ENCODE data around the gene SORL1.

Gene SORL1

DNA sequence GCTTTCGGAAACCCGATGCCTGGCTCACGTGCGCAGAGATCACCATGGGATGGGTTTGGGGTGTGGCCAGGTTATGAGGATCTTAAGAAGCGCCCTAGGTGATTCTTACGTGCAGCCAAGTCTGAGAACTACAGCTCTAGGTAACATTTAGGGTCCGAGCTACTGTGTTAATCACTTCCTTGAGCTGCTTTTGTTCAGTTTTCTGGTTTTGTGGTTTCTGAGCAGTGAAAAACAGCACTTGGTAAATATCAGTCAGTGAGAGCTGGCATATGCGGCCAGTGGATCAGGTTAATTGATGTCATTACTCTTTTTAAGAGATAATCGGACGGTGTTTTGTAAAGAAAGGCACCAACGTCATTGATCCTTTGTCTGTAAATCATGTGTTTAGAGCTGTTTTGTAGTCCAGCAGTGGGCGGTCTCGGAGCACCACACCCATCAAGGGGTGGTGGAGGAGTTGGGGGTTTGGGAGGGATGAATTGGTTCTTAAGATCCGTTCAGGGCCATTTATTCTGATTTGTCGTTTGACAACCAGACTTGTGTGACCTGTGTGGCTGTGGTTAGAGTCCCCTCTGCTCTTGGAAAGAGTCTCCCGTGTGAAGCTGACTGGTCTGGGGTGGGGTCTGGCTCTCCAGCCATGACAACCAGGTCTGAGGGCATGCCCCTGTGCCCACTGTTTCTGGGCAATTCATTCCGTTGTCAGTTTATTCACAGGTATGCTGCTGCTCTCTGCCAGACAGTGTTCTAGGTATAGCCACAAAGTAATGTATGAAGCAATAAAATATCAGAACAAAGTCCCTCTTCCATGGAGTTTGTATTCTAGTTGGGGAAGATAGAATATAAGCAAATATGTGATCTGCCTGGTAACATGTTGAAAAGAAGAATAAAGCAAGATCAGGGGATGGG lies 62.6 kb downstream of the SORL1 start:
- H3K9me3 ChIP-seq (ENCODE audit: low read length), result no peaks in the 10 kb centered on the region
- H2AFZ ChIP-seq (ENCODE audit: low read length), result no peak overlapping the region
- no peaks in the 10 kb centered on the region for H3K79me2 ChIP-seq (ENCODE audit: insufficient read depth, low read length)
- no peak overlapping the region for H3K4me3 ChIP-seq (ENCODE audit: low read depth, low read length, poor library complexity, severe bottlenecking)
- H3K9me2 ChIP-seq (ENCODE audit: low read depth, low read length), result no peaks in the 10 kb centered on the region
- no peaks in the 10 kb centered on the region for H3K4me1 ChIP-seq (ENCODE audit: insufficient read depth, low read length, severe bottlenecking)
- H3K27ac ChIP-seq (ENCODE audit: low read depth, low read length, poor library complexity, severe bottlenecking), result no peak overlapping the region
- H3K4me2 ChIP-seq (ENCODE audit: low read length), result no peak overlapping the region
- no peaks in the 10 kb centered on the region for H3K27me3 ChIP-seq (ENCODE audit: insufficient read depth, low read length)
- H3F3A ChIP-seq (ENCODE audit: insufficient read depth, low read length), result no peaks in the 10 kb centered on the region
- H3K36me3 ChIP-seq (ENCODE audit: insufficient read depth, low read length), result peaks cover 99% of the 10 kb centered on the region
- no peak overlapping the region for H3K9ac ChIP-seq (ENCODE audit: low read length)
- no peak for TF ChIP-seq EZH2 (IDR thresholded peaks at IDR 0.05; ENCODE audit: borderline replicate concordance, low read length)
- TF ChIP-seq, protein P1, sequence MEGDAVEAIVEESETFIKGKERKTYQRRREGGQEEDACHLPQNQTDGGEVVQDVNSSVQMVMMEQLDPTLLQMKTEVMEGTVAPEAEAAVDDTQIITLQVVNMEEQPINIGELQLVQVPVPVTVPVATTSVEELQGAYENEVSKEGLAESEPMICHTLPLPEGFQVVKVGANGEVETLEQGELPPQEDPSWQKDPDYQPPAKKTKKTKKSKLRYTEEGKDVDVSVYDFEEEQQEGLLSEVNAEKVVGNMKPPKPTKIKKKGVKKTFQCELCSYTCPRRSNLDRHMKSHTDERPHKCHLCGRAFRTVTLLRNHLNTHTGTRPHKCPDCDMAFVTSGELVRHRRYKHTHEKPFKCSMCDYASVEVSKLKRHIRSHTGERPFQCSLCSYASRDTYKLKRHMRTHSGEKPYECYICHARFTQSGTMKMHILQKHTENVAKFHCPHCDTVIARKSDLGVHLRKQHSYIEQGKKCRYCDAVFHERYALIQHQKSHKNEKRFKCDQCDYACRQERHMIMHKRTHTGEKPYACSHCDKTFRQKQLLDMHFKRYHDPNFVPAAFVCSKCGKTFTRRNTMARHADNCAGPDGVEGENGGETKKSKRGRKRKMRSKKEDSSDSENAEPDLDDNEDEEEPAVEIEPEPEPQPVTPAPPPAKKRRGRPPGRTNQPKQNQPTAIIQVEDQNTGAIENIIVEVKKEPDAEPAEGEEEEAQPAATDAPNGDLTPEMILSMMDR (IDR thresholded peaks at IDR 0.05; ENCODE audit: low read length), result no peak
- H4K20me1 ChIP-seq (ENCODE audit: insufficient read depth, low read length), result no peaks in the 10 kb centered on the region

DNA sequence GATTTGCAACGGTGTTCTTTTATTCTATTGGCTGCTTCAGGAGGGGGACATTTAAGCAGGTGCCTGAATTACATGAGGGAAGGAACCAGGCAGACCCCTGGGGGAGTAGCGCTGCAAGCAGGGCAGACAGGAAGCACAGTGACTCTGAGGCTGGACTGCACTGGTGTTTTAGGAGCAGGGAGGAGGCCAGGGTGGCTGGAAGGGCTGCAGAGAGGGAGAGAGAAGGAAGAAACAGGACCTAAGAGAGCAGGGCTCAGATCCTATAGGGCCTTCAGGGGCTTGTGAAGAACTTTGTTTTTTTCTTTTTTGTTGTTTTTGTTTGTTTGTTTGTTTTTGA lies 63.2 kb downstream of the SORL1 start:
- H3K9me3 ChIP-seq (ENCODE audit: low read length), result no peaks in the 10 kb centered on the region
- no peak overlapping the region for H2AFZ ChIP-seq (ENCODE audit: low read length)
- no peaks in the 10 kb centered on the region for H3K79me2 ChIP-seq (ENCODE audit: insufficient read depth, low read length)
- no peak overlapping the region for H3K4me2 ChIP-seq (ENCODE audit: low read length)
- TF ChIP-seq EZH2 (IDR thresholded peaks at IDR 0.05; ENCODE audit: borderline replicate concordance, low read length), result no peak
- TF ChIP-seq, protein P1 (IDR thresholded peaks at IDR 0.05; ENCODE audit: low read length), result no peak
- H3K9me2 ChIP-seq (ENCODE audit: low read depth, low read length), result no peaks in the 10 kb centered on the region
- no peaks in the 10 kb centered on the region for H3K27me3 ChIP-seq (ENCODE audit: insufficient read depth, low read length)
- H3K27ac ChIP-seq (ENCODE audit: low read depth, low read length, poor library complexity, severe bottlenecking), result no peak overlapping the region
- H4K20me1 ChIP-seq (ENCODE audit: insufficient read depth, low read length), result no peaks in the 10 kb centered on the region
- H3K4me3 ChIP-seq (ENCODE audit: low read depth, low read length, poor library complexity, severe bottlenecking), result no peak overlapping the region
- no peaks in the 10 kb centered on the region for H3K4me1 ChIP-seq (ENCODE audit: insufficient read depth, low read length, severe bottlenecking)
- peaks cover 99% of the 10 kb centered on the region for H3K36me3 ChIP-seq (ENCODE audit: insufficient read depth, low read length)
- no peaks in the 10 kb centered on the region for H3F3A ChIP-seq (ENCODE audit: insufficient read depth, low read length)
- no peak overlapping the region for H3K9ac ChIP-seq (ENCODE audit: low read length)

DNA sequence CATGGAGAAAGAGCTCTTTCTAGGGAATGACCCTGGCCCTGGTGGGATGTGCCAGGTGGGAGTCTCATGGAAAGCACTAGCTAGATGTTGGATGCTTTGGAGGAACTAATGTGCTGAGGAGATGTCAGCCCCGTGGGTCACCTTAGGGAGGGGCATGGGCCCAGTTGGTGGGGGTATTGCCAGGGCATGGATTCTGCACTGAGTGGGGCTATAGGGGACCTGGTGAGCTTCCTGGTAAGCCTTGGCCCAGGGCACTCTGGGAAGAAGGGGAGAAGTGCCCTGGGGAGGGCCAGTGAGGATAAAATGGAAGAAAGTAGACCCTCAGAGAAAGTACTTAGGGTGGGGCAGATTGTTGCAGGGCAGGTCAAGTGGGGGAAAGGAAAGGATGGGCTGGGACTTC lies 65.9 kb downstream of the SORL1 start:
- Histone ChIP-seq H3K9me3 (ENCODE audit: low read length) (no peaks in the 10 kb centered on the region), H3K4me1 (ENCODE audit: insufficient read depth, low read length, severe bottlenecking) (no peaks in the 10 kb centered on the region), H3K36me3 (ENCODE audit: insufficient read depth, low read length) (peaks cover 99% of the 10 kb centered on the region), H2AFZ (ENCODE audit: low read length) (no peak overlapping the region), H3K79me2 (ENCODE audit: insufficient read depth, low read length) (no peaks in the 10 kb centered on the region), H3K27ac (ENCODE audit: low read depth, low read length, poor library complexity, severe bottlenecking) (no peak overlapping the region), H4K20me1 (ENCODE audit: insufficient read depth, low read length) (no peaks in the 10 kb centered on the region), H3K4me3 (ENCODE audit: low read depth, low read length, poor library complexity, severe bottlenecking) (no peak overlapping the region), H3K9me2 (ENCODE audit: low read depth, low read length) (no peaks in the 10 kb centered on the region), H3K4me2 (ENCODE audit: low read length) (no peak overlapping the region), H3K27me3 (ENCODE audit: insufficient read depth, low read length) (no peaks in the 10 kb centered on the region), H3F3A (ENCODE audit: insufficient read depth, low read length) (no peaks in the 10 kb centered on the region), H3K9ac (ENCODE audit: low read length) (no peak overlapping the region)
- no peak for TF ChIP-seq EZH2 (IDR thresholded peaks at IDR 0.05; ENCODE audit: borderline replicate concordance, low read length)
- TF ChIP-seq, protein P1 (IDR thresholded peaks at IDR 0.05; ENCODE audit: low read length), result no peak
